ENCODE data around the gene METRNL.

DNA sequence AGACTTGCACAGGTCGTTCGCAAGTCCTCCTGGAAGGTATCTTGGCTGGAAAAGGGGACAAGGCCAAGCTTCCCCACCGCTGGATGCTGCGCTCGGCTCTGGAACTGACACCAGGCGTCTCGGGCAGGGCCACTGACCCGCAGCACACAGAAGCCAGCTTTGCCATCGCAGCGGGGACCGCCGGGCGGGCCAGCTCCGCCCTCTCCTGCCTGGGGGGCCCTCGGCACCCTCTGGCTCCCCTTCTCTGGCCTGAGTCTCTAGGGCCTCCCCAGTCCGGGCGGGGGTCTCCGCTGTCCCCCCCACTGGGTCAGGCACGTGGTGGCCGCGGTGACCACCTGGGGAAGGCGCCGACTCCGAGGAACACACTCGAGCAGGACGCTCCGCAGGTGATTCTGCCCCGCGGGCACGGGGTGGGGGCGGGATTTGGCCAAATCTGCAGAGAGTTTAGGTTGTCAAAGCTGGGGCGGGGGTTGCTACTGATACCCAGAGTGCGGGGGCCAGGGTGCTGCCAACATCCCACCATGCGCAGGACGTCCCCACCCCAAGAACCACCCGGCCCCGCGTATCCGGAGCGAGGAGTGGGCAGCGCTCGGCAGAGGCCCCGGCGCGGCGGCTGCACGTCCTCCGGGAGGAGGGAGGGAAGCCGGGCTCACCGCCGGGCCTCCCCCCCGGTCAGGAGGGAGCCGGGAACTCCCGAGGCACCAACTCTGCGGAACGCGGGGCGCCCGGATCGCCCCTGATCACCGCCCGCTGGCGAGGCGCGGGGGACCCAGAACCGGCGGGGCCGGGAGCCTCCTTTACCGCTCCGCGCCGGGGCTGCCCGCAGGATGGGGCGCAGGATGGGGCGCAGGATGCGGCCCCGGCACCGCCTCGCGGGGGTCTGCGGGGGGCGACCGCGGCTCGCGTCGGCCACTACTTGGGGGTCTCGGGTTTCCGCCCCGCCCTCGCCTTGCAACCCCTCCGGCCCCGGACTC lies 744 bp upstream of the METRNL start:
- TF ChIP-seq SP1 (IDR thresholded peaks at IDR 0.05): no peak
- no peak for TF ChIP-seq BHLHE40 (IDR thresholded peaks at IDR 0.05; ENCODE audit: borderline replicate concordance)
- TF ChIP-seq ELF4 (IDR thresholded peaks at IDR 0.05): no peak
